ENCODE results near the gene HSPB7.

DNA sequence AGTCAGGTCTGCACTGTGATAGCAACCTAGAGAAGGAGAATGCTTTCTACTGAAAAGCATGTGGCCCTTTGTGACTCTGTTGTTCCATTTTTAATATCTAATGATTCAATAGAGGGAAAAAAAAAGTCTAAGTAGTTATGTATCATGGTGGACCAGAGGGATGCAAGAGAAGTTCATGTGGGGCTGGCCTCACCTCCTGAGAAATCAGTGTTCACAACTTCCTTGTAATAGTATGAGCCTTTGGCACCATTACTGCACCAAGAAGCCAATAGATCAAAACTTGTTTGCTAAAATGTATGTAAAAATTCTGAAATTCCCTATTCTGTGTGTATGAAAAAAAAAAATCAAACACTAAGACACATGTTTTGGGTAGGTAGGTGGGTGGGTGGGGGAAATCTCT is 46.9 kb downstream of the HSPB7 start:
- TF ChIP-seq, protein P1, sequence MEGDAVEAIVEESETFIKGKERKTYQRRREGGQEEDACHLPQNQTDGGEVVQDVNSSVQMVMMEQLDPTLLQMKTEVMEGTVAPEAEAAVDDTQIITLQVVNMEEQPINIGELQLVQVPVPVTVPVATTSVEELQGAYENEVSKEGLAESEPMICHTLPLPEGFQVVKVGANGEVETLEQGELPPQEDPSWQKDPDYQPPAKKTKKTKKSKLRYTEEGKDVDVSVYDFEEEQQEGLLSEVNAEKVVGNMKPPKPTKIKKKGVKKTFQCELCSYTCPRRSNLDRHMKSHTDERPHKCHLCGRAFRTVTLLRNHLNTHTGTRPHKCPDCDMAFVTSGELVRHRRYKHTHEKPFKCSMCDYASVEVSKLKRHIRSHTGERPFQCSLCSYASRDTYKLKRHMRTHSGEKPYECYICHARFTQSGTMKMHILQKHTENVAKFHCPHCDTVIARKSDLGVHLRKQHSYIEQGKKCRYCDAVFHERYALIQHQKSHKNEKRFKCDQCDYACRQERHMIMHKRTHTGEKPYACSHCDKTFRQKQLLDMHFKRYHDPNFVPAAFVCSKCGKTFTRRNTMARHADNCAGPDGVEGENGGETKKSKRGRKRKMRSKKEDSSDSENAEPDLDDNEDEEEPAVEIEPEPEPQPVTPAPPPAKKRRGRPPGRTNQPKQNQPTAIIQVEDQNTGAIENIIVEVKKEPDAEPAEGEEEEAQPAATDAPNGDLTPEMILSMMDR (IDR thresholded peaks at IDR 0.05; ENCODE audit: low read depth, low read length) = no peak
- TF ChIP-seq EZH2phosphoT487 (IDR thresholded peaks at IDR 0.05; ENCODE audit: low read depth) = no peak

All from OCI-LY3 (cell line).